IMR-90 (cell line): ENCODE data around the gene NFYC. TPM values are rescaled to one million over a fixed set of nuclear protein-coding genes. Genes with fewer than 3 reads are reported as not detected.

Source experiments
- ATAC-seq: fragments of 200-7000 bp; cut with Tn5 transposase; 2 replicates; pipeline ENCODE4 v1.9.1; 2020; ENCODE audit warnings: low read depth, mild to moderate bottlenecking, moderate library complexity
- BruUV-seq: library from RNA; stranded (reverse); fragments of 400-500 nt; replicated peaks from 2 replicates; lab custom pipeline; 2021; lab: Mats Ljungman, UMichigan
- CTCF ChIA-PET: fragments of 300-600 bp; formaldehyde crosslinking; extraction: SDS; loops from one replicate; lab custom pipeline; 2021; ENCODE audit warnings: antibody characterized with exemption; lab: Yijun Ruan, JAX
- POLR2A ChIA-PET: fragments of 300-600 bp; sonication (Branson Sonifier 250); formaldehyde crosslinking; loops from one replicate; lab custom pipeline; 2022; ENCODE audit warnings: antibody characterized with exemption; ENCODE audit not compliant: unreplicated experiment; lab: Charles Lee
- DNase-seq: peaks from one replicate; pipeline ENCODE4 v3.0.0; 2013
- H2AFZ ChIP-seq: replicated peaks from 2 replicates; pipeline ENCODE3; 2013; ENCODE audit warnings: low read length, mild to moderate bottlenecking; ENCODE audit not compliant: poor library complexity
- H2AK5ac ChIP-seq: 2 replicates; pipeline ENCODE4 v1.6.1; 2013; ENCODE audit warnings: low read depth, low read length, inconsistent platforms
- H2AK9ac ChIP-seq: replicated peaks from 2 replicates; pipeline ENCODE3; 2013; ENCODE audit warnings: mild to moderate bottlenecking, low read depth, low read length, moderate library complexity; ENCODE audit not compliant: poor library complexity
- H2BK120ac ChIP-seq: 2 replicates; pipeline ENCODE4 v1.6.1; 2013; ENCODE audit warnings: low read depth, low read length, inconsistent platforms
- H2BK15ac ChIP-seq: 3 replicates; pipeline ENCODE4 v1.6.1; 2013; ENCODE audit warnings: low read depth, low read length, inconsistent platforms
- H2BK20ac ChIP-seq: 2 replicates; pipeline ENCODE4 v1.6.1; 2013; ENCODE audit warnings: low read depth, mild to moderate bottlenecking, inconsistent platforms, low read length, moderate library complexity
- H2BK5ac ChIP-seq: 2 replicates; pipeline ENCODE4 v1.6.1; 2013; ENCODE audit warnings: mild to moderate bottlenecking, low read depth, low read length, inconsistent platforms; ENCODE audit not compliant: poor library complexity, severe bottlenecking
- H3K14ac ChIP-seq: replicated peaks from 2 replicates; pipeline ENCODE4 v1.6.1; 2013; ENCODE audit warnings: low read depth, low read length, inconsistent platforms
- H3K18ac ChIP-seq: 2 replicates; pipeline ENCODE4 v1.6.1; 2013; ENCODE audit warnings: low read depth, low read length, control low read depth
- H3K23ac ChIP-seq: 2 replicates; pipeline ENCODE4 v1.6.1; 2013; ENCODE audit warnings: low read depth, low read length, inconsistent platforms
- H3K27ac ChIP-seq: 2 replicates; pipeline ENCODE4 v1.5.1; 2013; ENCODE audit warnings: mild to moderate bottlenecking, control low read depth, low read length; ENCODE audit not compliant: insufficient read depth
- H3K27me3 ChIP-seq: 2 replicates; pipeline ENCODE4 v1.6.1; 2013; ENCODE audit warnings: low read length; ENCODE audit not compliant: control insufficient read depth, insufficient read depth
- H3K36me3 ChIP-seq: 2 replicates; pipeline ENCODE4 v1.6.1; 2013; ENCODE audit warnings: low read length, mixed read lengths; ENCODE audit not compliant: control insufficient read depth, insufficient read depth
- H3K4ac ChIP-seq: 2 replicates; pipeline ENCODE4 v1.6.1; 2013; ENCODE audit warnings: low read depth, low read length, inconsistent platforms
- H3K4me1 ChIP-seq: 2 replicates; pipeline ENCODE4 v1.6.1; 2013; ENCODE audit warnings: low read length, mixed read lengths; ENCODE audit not compliant: control insufficient read depth, insufficient read depth
- H3K4me2 ChIP-seq: 2 replicates; pipeline ENCODE4 v1.6.1; 2013; ENCODE audit warnings: low read depth, mild to moderate bottlenecking, control low read depth, low read length, moderate library complexity
- H3K4me3 ChIP-seq: 2 replicates; pipeline ENCODE4 v1.5.1; 2013; ENCODE audit warnings: low read depth, mild to moderate bottlenecking, control low read depth, low read length, moderate library complexity; ENCODE audit not compliant: insufficient read depth
- H3K56ac ChIP-seq: 2 replicates; pipeline ENCODE4 v1.6.1; 2013; ENCODE audit warnings: low read length, inconsistent platforms; ENCODE audit not compliant: insufficient read depth; ENCODE audit errors: extremely low read depth
- H3K79me1 ChIP-seq, 2 experiments: 2 replicates each; pipeline ENCODE4 v1.6.1; 2013; ENCODE audit warnings: low read length in 2 of 2, inconsistent platforms in 1 of 2, low read depth in 1 of 2
- H3K9ac ChIP-seq: 2 replicates; pipeline ENCODE4 v1.6.1; 2013; ENCODE audit warnings: low read depth, low read length, control low read depth
- H3K9me1 ChIP-seq: 2 replicates; pipeline ENCODE4 v1.6.1; 2013; ENCODE audit warnings: low read length, inconsistent platforms; ENCODE audit not compliant: insufficient read depth
- H3K9me3 ChIP-seq: 2 replicates; pipeline ENCODE4 v1.6.1; 2013; ENCODE audit warnings: low read length; ENCODE audit not compliant: control insufficient read depth, insufficient read depth
- H4K20me1 ChIP-seq: 2 replicates; pipeline ENCODE4 v1.6.1; 2013; ENCODE audit warnings: low read length, inconsistent platforms; ENCODE audit not compliant: insufficient read depth
- H4K5ac ChIP-seq: 2 replicates; pipeline ENCODE4 v1.6.1; 2013; ENCODE audit warnings: mild to moderate bottlenecking, low read depth, low read length, control low read depth
- H4K8ac ChIP-seq, 2 experiments: 2 replicates each; pipeline ENCODE4 v1.6.1; 2013; ENCODE audit warnings: low read depth in 2 of 2, low read length in 2 of 2, control low read depth in 1 of 2, inconsistent platforms in 1 of 2
- H4K91ac ChIP-seq: 2 replicates; pipeline ENCODE4 v1.6.1; 2013; ENCODE audit warnings: low read depth, low read length, inconsistent platforms; ENCODE audit not compliant: insufficient read depth
- BHLHE40 ChIP-seq: fragments of 150-350 bp; IDR thresholded peaks from 2 replicates; pipeline ENCODE4 v1.6.1; 2016; ENCODE audit warnings: mild to moderate bottlenecking, low read depth, low read length
- CEBPB ChIP-seq: IDR thresholded peaks from 2 replicates; pipeline ENCODE4 v1.6.1; 2012; ENCODE audit warnings: low read depth, low read length, improper control_type of control experiment
- CHD1 ChIP-seq: IDR thresholded peaks from 2 replicates; pipeline ENCODE4 v1.6.1; 2012; ENCODE audit warnings: low read depth, low read length, improper control_type of control experiment
- FOS ChIP-seq: fragments of 150-350 bp; IDR thresholded peaks from 2 replicates; pipeline ENCODE4 v1.6.1; 2016; ENCODE audit warnings: low read depth, low read length
- MAFK ChIP-seq: IDR thresholded peaks from 2 replicates; pipeline ENCODE4 v1.6.1; 2012; ENCODE audit warnings: low read depth, low read length, improper control_type of control experiment
- MAZ ChIP-seq: IDR thresholded peaks from 2 replicates; pipeline ENCODE4 v1.6.1; 2012; ENCODE audit warnings: low read depth, mild to moderate bottlenecking, low read length, improper control_type of control experiment, moderate library complexity, borderline replicate concordance
- MXI1 ChIP-seq: IDR thresholded peaks from 2 replicates; pipeline ENCODE4 v1.6.1; 2012; ENCODE audit warnings: low read depth, mild to moderate bottlenecking, low read length, moderate library complexity, borderline replicate concordance
- NFE2L2 ChIP-seq: fragments of 150-350 bp; IDR thresholded peaks from 2 replicates; pipeline ENCODE4 v1.6.1; 2016; ENCODE audit warnings: low read depth, mild to moderate bottlenecking, low read length
- POLR2A ChIP-seq: IDR thresholded peaks from 2 replicates; pipeline ENCODE4 v1.6.1; 2012; ENCODE audit warnings: mild to moderate bottlenecking, low read depth, low read length
- RAD21 ChIP-seq: IDR thresholded peaks from 2 replicates; pipeline ENCODE4 v1.6.1; 2012; ENCODE audit warnings: low read length, improper control_type of control experiment
- RCOR1 ChIP-seq: IDR thresholded peaks from 2 replicates; pipeline ENCODE4 v1.6.1; 2012; ENCODE audit warnings: mild to moderate bottlenecking, low read length, improper control_type of control experiment; ENCODE audit not compliant: insufficient replicate concordance
- RFX5 ChIP-seq: IDR thresholded peaks from 2 replicates; pipeline ENCODE4 v1.8.0; 2012; ENCODE audit warnings: low read depth, mild to moderate bottlenecking, low read length, moderate library complexity
- SMC3 ChIP-seq: fragments of 150-350 bp; IDR thresholded peaks from 2 replicates; pipeline ENCODE4 v1.6.1; 2016; ENCODE audit warnings: low read depth, mild to moderate bottlenecking, antibody characterized with exemption, low read length, moderate library complexity
- WGBS, 2 experiments: methylation state at CpG; one replicate each; pipeline versions ENCODE4 v1.1.5 to v1.1.7; 2013; ENCODE audit warnings: missing lambda C conversion rate in 2 of 2; ENCODE audit not compliant: insufficient read length in 1 of 2; ENCODE audit errors: extremely low coverage in 2 of 2; 5-methylcytosine and 5-hydroxymethylcytosine counted together
- dilution Hi-C: fragments of 300-500 bp; cut with HindIII; formaldehyde crosslinking; loops from one replicate; pipeline ENCODE4 v1.14.3; 2018; ENCODE audit warnings: low sequenced_read_pairs; ENCODE audit not compliant: unreplicated experiment
- in situ Hi-C: fragments of 300-500 bp; cut with MboI; formaldehyde crosslinking; loops from 3 replicates; pipeline ENCODE4 v1.14.3; 2019; ENCODE audit warnings: low sequenced_read_pairs, inconsistent platforms, mixed read lengths
- intact Hi-C: fragments of 100-400 bp; cut with micrococcal nuclease; formaldehyde crosslinking; loops from 2 replicates; pipeline ENCODE4 v1.10.0; 2022
- polyA plus RNA-seq, 3 experiments: library from polyadenylated mRNA; depleted of rRNA; stranded (reverse); fragments of >200 nt; gene quantifications; 2 replicates each; pipeline ENCODE4 v1.2.3, GENCODE V29; 2012; ENCODE audit warnings: low replicate concordance in 1 of 3
- total RNA-seq: library from RNA; depleted of rRNA; stranded (reverse); fragments of >200 nt; gene quantifications from 2 replicates; pipeline ENCODE4 v1.2.3, GENCODE V29; 2012
- TF ChIP-seq, protein P1 (sequence below): fragments of 150-350 bp; IDR thresholded peaks from 2 replicates; pipeline ENCODE4 v1.6.1; 2017; ENCODE audit warnings: mild to moderate bottlenecking, antibody characterized with exemption, low read length, low read depth
- TF ChIP-seq, protein P2 (sequence below): conservative IDR thresholded peaks from 2 replicates; pipeline ENCODE4 v1.5.1; 2012; ENCODE audit warnings: mild to moderate bottlenecking, low read depth, low read length, improper control_type of control experiment
- TF ChIP-seq, protein P3 (sequence below): fragments of 150-350 bp; IDR thresholded peaks from 2 replicates; pipeline ENCODE4 v1.6.1; 2016; ENCODE audit warnings: low read depth, mild to moderate bottlenecking, low read length, moderate library complexity, borderline replicate concordance

NFYC gene
- total and polyA plus RNA-seq, 2 of the 4 experiments (the other 2 are of a cell fraction): 45.2 to 62.2 TPM

DNA sequence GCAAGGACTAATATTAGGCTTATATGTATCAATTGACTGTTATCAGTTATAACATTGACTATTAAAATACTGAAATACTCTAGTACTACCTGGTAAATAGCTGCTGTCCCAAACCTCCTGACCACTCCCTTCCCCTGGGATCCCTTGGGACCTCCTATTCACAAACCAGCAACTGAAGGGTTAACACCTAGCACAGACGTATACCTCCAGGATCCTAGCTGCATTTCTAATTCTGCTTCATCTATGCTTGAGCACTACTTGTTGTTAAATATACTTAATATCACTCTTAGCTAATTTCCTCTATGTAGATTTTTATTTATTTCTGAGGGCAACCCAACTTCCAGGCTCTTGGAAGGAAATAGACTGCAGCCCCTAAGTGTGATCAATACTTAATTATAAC, 1.8 kb upstream of the NFYC start:
- WGBS, 2 experiments: no CpG with 5 or more reads among the region's 1 CpG
- Histone ChIP-seq H3K4me1 (no peaks in the 10 kb centered on the region), H3K56ac (no peak overlapping the region), H3K27ac (no peak overlapping the region), H3K4me2 (no peak overlapping the region), H4K91ac (no peak overlapping the region), H2BK5ac (no peak overlapping the region), H2AK5ac (no peak overlapping the region), H3K4ac (no peak overlapping the region), H3K9me3 (no peaks in the 10 kb centered on the region), H3K18ac (no peak overlapping the region), H3K79me1 (peaks cover 35 to 45% of the 10 kb centered on the region in 2 experiments), H3K36me3 (peaks cover 2% of the 10 kb centered on the region; the same call in 1 of the 2 replicates), H3K4me3 (no peak overlapping the region), H2BK120ac (no peak overlapping the region), H4K20me1 (peaks cover 3% of the 10 kb centered on the region; the same call in 1 of the 2 replicates), H3K9me1 (no peaks in the 10 kb centered on the region; the same call in 1 of the 2 replicates), H2BK15ac (no peak overlapping the region), H4K8ac (no peak overlapping the region), H2AK9ac (no peak overlapping the region), H4K5ac (no peak overlapping the region), H2BK20ac (no peak overlapping the region), H3K14ac (no peak overlapping the region), H3K9ac (no peak overlapping the region), H3K23ac (no peak overlapping the region), H3K27me3 (no peaks in the 10 kb centered on the region), H2AFZ (no peak overlapping the region)
- in situ Hi-C loops: no loop called here
- TF ChIP-seq, protein P1, sequence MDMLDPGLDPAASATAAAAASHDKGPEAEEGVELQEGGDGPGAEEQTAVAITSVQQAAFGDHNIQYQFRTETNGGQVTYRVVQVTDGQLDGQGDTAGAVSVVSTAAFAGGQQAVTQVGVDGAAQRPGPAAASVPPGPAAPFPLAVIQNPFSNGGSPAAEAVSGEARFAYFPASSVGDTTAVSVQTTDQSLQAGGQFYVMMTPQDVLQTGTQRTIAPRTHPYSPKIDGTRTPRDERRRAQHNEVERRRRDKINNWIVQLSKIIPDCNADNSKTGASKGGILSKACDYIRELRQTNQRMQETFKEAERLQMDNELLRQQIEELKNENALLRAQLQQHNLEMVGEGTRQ: no peak
- TF ChIP-seq, protein P2, sequence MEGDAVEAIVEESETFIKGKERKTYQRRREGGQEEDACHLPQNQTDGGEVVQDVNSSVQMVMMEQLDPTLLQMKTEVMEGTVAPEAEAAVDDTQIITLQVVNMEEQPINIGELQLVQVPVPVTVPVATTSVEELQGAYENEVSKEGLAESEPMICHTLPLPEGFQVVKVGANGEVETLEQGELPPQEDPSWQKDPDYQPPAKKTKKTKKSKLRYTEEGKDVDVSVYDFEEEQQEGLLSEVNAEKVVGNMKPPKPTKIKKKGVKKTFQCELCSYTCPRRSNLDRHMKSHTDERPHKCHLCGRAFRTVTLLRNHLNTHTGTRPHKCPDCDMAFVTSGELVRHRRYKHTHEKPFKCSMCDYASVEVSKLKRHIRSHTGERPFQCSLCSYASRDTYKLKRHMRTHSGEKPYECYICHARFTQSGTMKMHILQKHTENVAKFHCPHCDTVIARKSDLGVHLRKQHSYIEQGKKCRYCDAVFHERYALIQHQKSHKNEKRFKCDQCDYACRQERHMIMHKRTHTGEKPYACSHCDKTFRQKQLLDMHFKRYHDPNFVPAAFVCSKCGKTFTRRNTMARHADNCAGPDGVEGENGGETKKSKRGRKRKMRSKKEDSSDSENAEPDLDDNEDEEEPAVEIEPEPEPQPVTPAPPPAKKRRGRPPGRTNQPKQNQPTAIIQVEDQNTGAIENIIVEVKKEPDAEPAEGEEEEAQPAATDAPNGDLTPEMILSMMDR: no peak
- TF ChIP-seq CEBPB: no peak
- TF ChIP-seq RAD21: no peak
- TF ChIP-seq MAZ: no peak
- no peak for TF ChIP-seq CHD1
- no peak for TF ChIP-seq POLR2A
- TF ChIP-seq RFX5: no peak
- no peak for TF ChIP-seq SMC3
- TF ChIP-seq NFE2L2: no peak
- TF ChIP-seq FOS: no peak
- no peak for TF ChIP-seq BHLHE40
- no peak for TF ChIP-seq MXI1
- TF ChIP-seq RCOR1: no peak
- TF ChIP-seq MAFK: no peak
- TF ChIP-seq, protein P3, sequence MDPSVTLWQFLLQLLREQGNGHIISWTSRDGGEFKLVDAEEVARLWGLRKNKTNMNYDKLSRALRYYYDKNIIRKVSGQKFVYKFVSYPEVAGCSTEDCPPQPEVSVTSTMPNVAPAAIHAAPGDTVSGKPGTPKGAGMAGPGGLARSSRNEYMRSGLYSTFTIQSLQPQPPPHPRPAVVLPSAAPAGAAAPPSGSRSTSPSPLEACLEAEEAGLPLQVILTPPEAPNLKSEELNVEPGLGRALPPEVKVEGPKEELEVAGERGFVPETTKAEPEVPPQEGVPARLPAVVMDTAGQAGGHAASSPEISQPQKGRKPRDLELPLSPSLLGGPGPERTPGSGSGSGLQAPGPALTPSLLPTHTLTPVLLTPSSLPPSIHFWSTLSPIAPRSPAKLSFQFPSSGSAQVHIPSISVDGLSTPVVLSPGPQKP: no peak
- POLR2A ChIA-PET: interaction anchor here (0.7 kb wide), 1 partner anchor 92 kb away, joined by 3 read pairs; no protein-coding TSS in a partner anchor
- dilution Hi-C loops: no loop called here
- intact Hi-C loops: no loop called here
- ATAC-seq (no peak), DNase-seq (no peak)
- BruUV-seq: no TSS peak
- CTCF ChIA-PET: interaction anchor here (0.6 to 1.7 kb wide), 2 partner anchors 9 to 16 kb away, joined by 4 to 5 read pairs; no protein-coding TSS in a partner anchor
